Hepatocyte (in vitro differentiated cells): ENCODE results near the gene TCEANC2. TPM values are rescaled to one million over a fixed set of nuclear protein-coding genes. Genes with fewer than 3 reads are reported as not detected.

Source experiments
- DNase-seq: peaks from one replicate; pipeline ENCODE4 v3.0.0-alpha.2; 2016; ENCODE audit warnings: low spot score
- H2AFZ ChIP-seq: fragments of 200-600 bp; sonication (generic); 2 replicates; pipeline ENCODE4 v1.6.0; 2016; ENCODE audit warnings: antibody characterized with exemption, mild to moderate bottlenecking
- H3K27ac ChIP-seq: fragments of 200-600 bp; sonication (generic); 2 replicates; pipeline ENCODE4 v1.5.1; 2016; ENCODE audit warnings: mild to moderate bottlenecking
- H3K27me3 ChIP-seq: fragments of 200-600 bp; sonication (generic); 2 replicates; pipeline ENCODE4 v1.6.1; 2016
- H3K36me3 ChIP-seq: fragments of 200-600 bp; sonication (generic); replicated peaks from 2 replicates; pipeline ENCODE4 v1.5.1; 2016; ENCODE audit warnings: low read depth; ENCODE audit not compliant: insufficient read depth
- H3K4me1 ChIP-seq: fragments of 200-600 bp; sonication (generic); 2 replicates; pipeline ENCODE4 v1.5.1; 2016; ENCODE audit warnings: mild to moderate bottlenecking, moderate library complexity; ENCODE audit not compliant: insufficient read depth
- H3K4me2 ChIP-seq: fragments of 200-600 bp; sonication (generic); 2 replicates; pipeline ENCODE4 v1.6.0; 2016
- H3K4me3 ChIP-seq: fragments of 200-600 bp; sonication (generic); 2 replicates; pipeline ENCODE4 v1.5.1; 2016; ENCODE audit warnings: mild to moderate bottlenecking
- H3K79me2 ChIP-seq: fragments of 200-600 bp; sonication (generic); 2 replicates; pipeline ENCODE4 v1.6.0; 2017; ENCODE audit warnings: mild to moderate bottlenecking
- H3K9me2 ChIP-seq: fragments of 200-600 bp; sonication (generic); replicated peaks from 2 replicates; pipeline ENCODE4 v1.6.0; 2017; ENCODE audit warnings: mild to moderate bottlenecking; ENCODE audit not compliant: insufficient read depth
- H3K9me3 ChIP-seq: fragments of 200-600 bp; sonication (generic); 2 replicates; pipeline ENCODE4 v1.5.1; 2016; ENCODE audit warnings: low read depth, mild to moderate bottlenecking
- H4K20me1 ChIP-seq: fragments of 200-600 bp; sonication (generic); 2 replicates; pipeline ENCODE4 v1.6.0; 2016; ENCODE audit warnings: mild to moderate bottlenecking; ENCODE audit not compliant: insufficient read depth, poor library complexity, severe bottlenecking
- CTCF ChIP-seq: fragments of 200-600 bp; sonication (generic); IDR thresholded peaks from 2 replicates; pipeline ENCODE4 v1.5.1; 2016; ENCODE audit warnings: antibody characterized with exemption, mild to moderate bottlenecking; ENCODE audit not compliant: poor library complexity
- EZH2 ChIP-seq: fragments of 200-600 bp; sonication (generic); IDR thresholded peaks from 2 replicates; pipeline ENCODE4 v1.6.1; 2016; ENCODE audit warnings: antibody characterized with exemption, mild to moderate bottlenecking, borderline replicate concordance
- EZH2phosphoT487 ChIP-seq: fragments of 200-600 bp; sonication (generic); IDR thresholded peaks from one replicate; pipeline ENCODE4 v1.6.1; 2018; ENCODE audit warnings: antibody characterized with exemption, mild to moderate bottlenecking, low read depth, moderate library complexity; ENCODE audit not compliant: unreplicated experiment, severe bottlenecking
- WGBS: methylation state at CpG from one replicate; pipeline ENCODE4 v1.1.6; 2016; ENCODE audit warnings: low lambda C conversion rate; ENCODE audit errors: missing lambda C conversion rate; 5-methylcytosine and 5-hydroxymethylcytosine counted together
- polyA plus RNA-seq: library from polyadenylated mRNA; unstranded; fragments of >200 nt; fragmentation: Nextera tagmentation; extraction: Ambion mirVana; gene quantifications from 2 replicates; pipeline ENCODE4 v1.2.1, GENCODE V29; 2016
- total RNA-seq: library from RNA; depleted of rRNA; stranded (reverse); fragments of >200 nt; gene quantifications from 2 replicates; pipeline ENCODE4 v1.2.3, GENCODE V29; 2014

Gene TCEANC2
- total and polyA plus RNA-seq, 2 experiments from 2014 or later = 3.0 to 3.2 TPM

GRCh38 chr1:54129858-54130257 is 76.5 kb downstream of the TCEANC2 start:
- no peak for TF ChIP-seq EZH2phosphoT487
- no peak for TF ChIP-seq CTCF
- TF ChIP-seq EZH2 = no peak
- 82% methylated on average over 2 of the region's 2 CpGs for WGBS
- Histone ChIP-seq H3K27me3 (no peaks in the 10 kb centered on the region), H3K36me3 (no peaks in the 10 kb centered on the region), H2AFZ (no peak overlapping the region), H3K4me1 (no peaks in the 10 kb centered on the region), H4K20me1 (no peaks in the 10 kb centered on the region), H3K4me3 (no peak overlapping the region), H3K79me2 (no peaks in the 10 kb centered on the region), H3K9me3 (no peaks in the 10 kb centered on the region), H3K9me2 (no peaks in the 10 kb centered on the region), H3K27ac (no peak overlapping the region), H3K4me2 (no peak overlapping the region)
- no peak for DNase-seq

GRCh38 chr1:54131419-54131818 is 78.0 kb downstream of the TCEANC2 start:
- H3K36me3 ChIP-seq = no peaks in the 10 kb centered on the region
- DNase-seq = no peak
- no peaks in the 10 kb centered on the region for H3K79me2 ChIP-seq
- H3K9me2 ChIP-seq = no peaks in the 10 kb centered on the region
- no peak overlapping the region for H3K27ac ChIP-seq
- no peaks in the 10 kb centered on the region for H3K4me1 ChIP-seq
- H4K20me1 ChIP-seq = no peaks in the 10 kb centered on the region
- no peak overlapping the region for H2AFZ ChIP-seq
- H3K4me3 ChIP-seq = no peak overlapping the region
- no peak overlapping the region for H3K4me2 ChIP-seq
- H3K27me3 ChIP-seq = no peaks in the 10 kb centered on the region
- H3K9me3 ChIP-seq = no peaks in the 10 kb centered on the region
- WGBS = 83% methylated on average over 2 of the region's 2 CpGs
- no peak for TF ChIP-seq CTCF
- no peak for TF ChIP-seq EZH2
- TF ChIP-seq EZH2phosphoT487 = no peak

GRCh38 chr1:54132495-54132894 is 79.1 kb downstream of the TCEANC2 start:
- DNase-seq = no peak
- Histone ChIP-seq H3K9me2 (no peaks in the 10 kb centered on the region), H2AFZ (no peak overlapping the region), H3K79me2 (no peaks in the 10 kb centered on the region), H3K4me3 (no peak overlapping the region), H3K9me3 (no peaks in the 10 kb centered on the region), H3K36me3 (no peaks in the 10 kb centered on the region), H3K4me1 (peaks cover 4% of the 10 kb centered on the region), H3K27me3 (no peaks in the 10 kb centered on the region), H3K4me2 (no peak overlapping the region), H4K20me1 (no peaks in the 10 kb centered on the region), H3K27ac (no peak overlapping the region)
- 72% methylated on average over 2 of the region's 2 CpGs for WGBS
- TF ChIP-seq CTCF = no peak
- no peak for TF ChIP-seq EZH2phosphoT487
- no peak for TF ChIP-seq EZH2

- no peak for DNase-seq
- Histone ChIP-seq H4K20me1 (no peaks in the 10 kb centered on the region), H3K27ac (no peak overlapping the region), H3K79me2 (no peaks in the 10 kb centered on the region), H3K9me3 (no peaks in the 10 kb centered on the region), H3K4me1 (peaks cover 8% of the 10 kb centered on the region), H2AFZ (no peak overlapping the region), H3K36me3 (no peaks in the 10 kb centered on the region), H3K4me2 (no peak overlapping the region), H3K27me3 (no peaks in the 10 kb centered on the region), H3K4me3 (no peak overlapping the region), H3K9me2 (no peaks in the 10 kb centered on the region)
- TF ChIP-seq EZH2phosphoT487 (no peak), CTCF (no peak), EZH2 (no peak)
- 90% methylated on average over 6 of the region's 6 CpGs for WGBS
These were observed 80.9 kb downstream of the TCEANC2 start for GRCh38 chr1:54134295-54134694.
